GM19452 (cell line): ENCODE data around the gene ACTMAP.
"Not testable (repeated sequence)": the region's sequence is repeated elsewhere in the genome, so short reads cannot be mapped to it uniquely, and the experiment has no call there.

Source experiments
- ATAC-seq: cut with Tn5 transposase; IDR thresholded peaks from one replicate; pipeline ENCODE4 v1.9.1; 2021; ENCODE audit not compliant: unreplicated experiment

ACTMAP gene

GRCh38 chr19:40776932-40777644 is 26.8 kb upstream of the ACTMAP start:
- ATAC-seq, result peak; percentile 69

- ATAC-seq, result no peak
Measured at GRCh38 chr19:40776364-40776763, 26.1 kb upstream of the ACTMAP start.

DNA sequence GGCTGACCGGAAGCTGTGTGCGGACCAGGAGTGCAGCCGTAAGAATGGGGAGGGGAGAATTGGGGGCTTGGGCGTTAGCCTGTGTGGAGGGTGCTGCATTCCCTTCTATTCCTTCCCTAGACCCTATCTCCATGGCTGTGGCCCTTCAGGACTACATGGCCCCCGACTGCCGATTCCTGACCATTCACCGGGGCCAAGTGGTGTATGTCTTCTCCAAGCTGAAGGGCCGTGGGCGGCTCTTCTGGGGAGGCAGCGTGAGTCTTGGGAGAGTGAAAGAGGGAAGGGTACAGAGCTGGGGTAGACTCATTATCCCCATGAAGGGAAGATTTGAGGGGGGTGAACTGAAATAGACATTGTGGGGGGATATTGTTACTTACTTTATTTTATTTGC is 25.4 kb upstream of the ACTMAP start:
- no peak for ATAC-seq

GRCh38 chr19:40774916-40775631 is 24.8 kb upstream of the ACTMAP start, which contains the start of gene MIA:
Gene MIA (plus strand): TSS chr19:40775521. CDS start chr19:40775543, 22 bp downstream.
- no peak for ATAC-seq

GRCh38 chr19:40771101-40771862 is 21.0 kb upstream of the ACTMAP start:
- ATAC-seq, result not testable (repeated sequence)

GRCh38 chr19:40768869-40769268 is 18.6 kb upstream of the ACTMAP start:
- ATAC-seq, result no peak

GRCh38 chr19:40766385-40766784 is 16.1 kb upstream of the ACTMAP start:
- ATAC-seq, result not testable (repeated sequence)

DNA sequence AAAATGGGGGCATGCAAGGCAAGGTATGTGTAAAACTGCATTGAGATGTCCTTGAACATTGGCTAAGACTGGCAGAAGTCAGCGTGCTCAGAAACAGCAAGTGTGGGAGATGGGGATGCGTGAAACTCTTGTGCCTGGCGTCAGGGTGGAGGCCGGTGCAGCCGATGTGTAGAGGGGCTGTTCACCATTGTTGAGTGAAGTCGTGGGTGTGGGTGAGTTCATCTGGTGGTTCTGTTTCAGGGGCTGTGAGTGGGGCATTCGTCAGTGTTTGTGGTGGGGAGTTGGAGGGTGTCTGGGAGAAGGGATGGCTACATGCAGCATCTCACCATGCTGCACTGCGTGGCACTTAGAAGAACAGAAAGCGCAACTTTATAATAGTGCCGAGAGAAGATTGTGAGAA is 13.7 kb upstream of the ACTMAP start:
- no peak for ATAC-seq

- no peak for ATAC-seq
Measured at GRCh38 chr19:40763526-40763925, 13.2 kb upstream of the ACTMAP start.

GRCh38 chr19:40762754-40763470 is 12.6 kb upstream of the ACTMAP start:
- no peak for ATAC-seq

DNA sequence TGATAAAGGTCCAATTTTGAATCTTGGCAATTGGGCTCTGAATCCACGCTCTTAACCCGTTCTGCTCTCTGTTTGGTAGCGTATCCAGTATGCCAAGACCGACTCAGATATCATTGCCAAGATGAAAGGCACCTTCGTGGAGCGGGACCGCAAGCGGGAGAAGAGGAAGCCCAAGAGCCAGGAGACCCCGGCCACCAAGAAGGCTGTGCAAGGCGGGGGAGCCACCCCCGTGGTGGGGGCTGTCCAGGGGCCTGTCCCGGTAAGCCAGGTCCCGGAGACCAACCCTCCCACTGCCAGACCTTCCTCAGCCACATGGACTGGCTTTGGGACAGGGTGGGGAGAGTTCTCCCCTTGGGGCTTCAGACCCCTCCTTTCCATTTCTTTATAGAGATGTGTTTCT is 9.1 kb upstream of the ACTMAP start:
- ATAC-seq, result no peak

- no peak for ATAC-seq
Measured at GRCh38 chr19:40758491-40758890, 8.2 kb upstream of the ACTMAP start.

- no peak for ATAC-seq
Measured at GRCh38 chr19:40756502-40757110, 6.3 kb upstream of the ACTMAP start.

GRCh38 chr19:40755791-40756190 is 5.5 kb upstream of the ACTMAP start:
- ATAC-seq, result no peak

GRCh38 chr19:40755248-40755624 is 5.0 kb upstream of the ACTMAP start:
- no peak for ATAC-seq

DNA sequence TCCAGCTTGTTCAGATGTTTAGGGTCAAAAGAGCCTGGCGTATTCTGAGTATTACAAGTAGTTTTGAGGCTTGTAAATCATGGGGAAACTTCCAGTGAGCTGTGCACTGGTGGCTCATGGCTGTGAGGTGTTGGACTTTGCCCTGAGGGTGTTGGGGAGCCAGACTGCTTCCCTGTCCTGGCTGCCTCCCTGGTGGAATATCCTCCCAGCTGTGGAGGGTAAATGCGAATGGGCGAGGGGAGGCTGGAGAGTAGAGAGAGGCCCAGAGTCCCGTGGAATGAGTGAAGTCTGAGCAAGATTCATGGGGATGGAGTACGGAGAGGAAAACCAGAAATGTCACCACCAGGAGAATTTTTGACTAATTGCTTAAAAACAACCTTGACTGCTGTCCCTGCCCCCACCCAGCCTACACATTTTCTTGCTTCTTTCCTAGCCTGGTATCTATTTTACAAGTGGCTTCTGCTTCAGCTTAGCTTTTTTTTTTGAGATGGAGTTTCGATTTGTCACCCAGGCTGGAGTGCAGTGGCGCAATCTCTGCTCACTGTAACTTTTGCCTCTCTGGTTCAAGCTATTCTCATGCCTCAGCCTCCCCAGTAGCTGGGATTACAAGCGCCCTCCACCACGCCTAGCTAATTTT is 4.5 kb upstream of the ACTMAP start:
- no peak for ATAC-seq

DNA sequence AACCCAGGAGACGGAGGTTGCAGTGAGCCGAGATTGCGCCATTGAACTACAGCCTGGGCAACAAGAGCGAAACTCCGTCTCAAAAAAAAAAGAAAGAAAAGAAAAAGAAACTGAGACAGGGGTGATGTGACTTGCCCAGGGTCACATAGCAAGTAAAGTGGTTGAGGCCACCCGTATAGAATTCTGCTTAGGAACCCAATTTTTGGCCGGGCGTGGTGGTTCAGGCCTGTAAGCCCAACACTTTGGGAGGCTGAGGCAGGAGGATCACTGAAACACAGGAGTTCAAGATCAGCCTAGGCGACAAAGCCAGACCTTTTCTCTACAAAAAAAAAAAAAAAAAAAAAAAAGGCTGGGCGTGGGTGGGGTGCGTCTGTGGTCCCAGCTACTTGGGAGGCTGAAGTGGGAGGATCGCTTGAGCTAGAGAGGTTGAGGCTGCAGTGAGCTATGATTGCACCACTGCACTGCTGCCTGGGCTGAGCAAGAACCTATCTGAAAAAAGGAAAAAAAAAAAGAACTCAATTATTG is 2.0 kb upstream of the ACTMAP start:
- no peak for ATAC-seq

DNA sequence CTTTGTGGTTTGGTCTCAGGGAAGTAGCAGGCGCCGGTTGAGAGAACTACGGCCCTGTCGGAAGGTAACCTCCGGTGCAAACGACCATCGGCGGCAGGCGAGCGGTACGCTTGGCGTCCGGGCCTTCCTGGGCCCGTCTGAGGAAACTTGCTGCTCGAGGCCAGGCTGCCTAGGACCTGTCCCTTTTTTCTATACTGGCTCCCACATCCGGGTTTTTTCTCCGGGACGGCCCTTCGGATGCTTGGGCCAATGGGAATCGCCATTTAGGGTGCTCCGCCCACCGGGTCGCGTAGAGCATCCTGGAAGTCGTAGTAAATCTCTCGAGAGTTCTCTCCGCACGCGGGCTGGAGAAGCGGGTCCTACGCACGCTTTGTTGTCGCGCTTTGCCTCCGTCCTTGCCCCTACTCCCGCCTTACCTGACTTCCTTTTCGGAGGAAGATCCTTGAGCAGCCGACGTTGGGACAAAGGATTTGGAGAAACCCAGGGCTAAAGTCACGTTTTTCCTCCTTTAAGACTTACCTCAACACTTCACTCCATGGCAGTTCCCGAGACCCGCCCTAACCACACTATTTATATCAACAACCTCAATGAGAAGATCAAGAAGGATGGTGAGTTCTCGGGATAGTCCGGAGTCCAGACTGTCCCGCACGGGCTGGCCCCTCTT is 729 bp upstream of the ACTMAP start, which contains the start of gene SNRPA:
Gene SNRPA, plus strand, starts transcription at position 330 of the 664 bp plus-strand sequence. Its CDS starts 206 bp downstream, at position 536.
- ATAC-seq, result peak; percentile 54

GRCh38 chr19:40747536-40747935 is 2.7 kb downstream of the ACTMAP start:
- ATAC-seq, result no peak
